Peyer's patch (tissue), 4 donors: ENCODE results near the gene CACNA1H.

ENCODE experiments used
- POLR2A ChIP-seq, 2 donors: fragments of 450-650 bp; IDR thresholded peaks; one replicate each; pipeline ENCODE4 v1.5.1; 2017; ENCODE audit warnings: antibody characterized with exemption in 2 of 2, mild to moderate bottlenecking in 2 of 2, moderate library complexity in 2 of 2
- TF ChIP-seq, protein P1 (sequence below), 6 experiments: fragments of 450-650 bp in 4 of 6; fragments of 200-600 bp in 2 of 6; sonication (generic) in 1 of 6; IDR thresholded peaks; one replicate each; pipeline ENCODE4 v1.5.1; 2017 to 2019; ENCODE audit warnings: antibody characterized with exemption in 6 of 6, mild to moderate bottlenecking in 3 of 6, moderate library complexity in 1 of 6

DNA sequence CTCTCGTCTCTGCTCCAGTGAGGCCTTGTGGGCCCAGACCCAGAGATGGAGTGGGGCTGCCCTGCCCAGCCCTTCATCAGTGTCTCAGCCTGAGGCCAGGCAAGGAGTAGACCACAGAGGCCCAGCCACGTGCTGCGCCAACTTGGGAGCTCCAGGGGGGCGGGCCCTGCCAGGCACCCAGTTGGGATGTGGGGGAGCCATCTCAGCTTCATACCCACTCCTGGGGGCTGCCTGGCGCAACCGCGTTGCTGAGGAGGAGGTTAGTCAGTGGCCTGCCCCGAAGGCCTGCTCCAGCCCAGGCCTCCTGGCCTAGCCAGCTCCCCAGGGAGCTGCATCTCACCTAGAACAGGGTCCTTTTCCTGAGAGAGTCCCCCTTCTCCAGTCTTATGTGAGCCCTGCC is 60.3 kb downstream of the CACNA1H start:
- TF ChIP-seq POLR2A (IDR thresholded peaks at IDR 0.05), result no peak
- TF ChIP-seq, protein P1, sequence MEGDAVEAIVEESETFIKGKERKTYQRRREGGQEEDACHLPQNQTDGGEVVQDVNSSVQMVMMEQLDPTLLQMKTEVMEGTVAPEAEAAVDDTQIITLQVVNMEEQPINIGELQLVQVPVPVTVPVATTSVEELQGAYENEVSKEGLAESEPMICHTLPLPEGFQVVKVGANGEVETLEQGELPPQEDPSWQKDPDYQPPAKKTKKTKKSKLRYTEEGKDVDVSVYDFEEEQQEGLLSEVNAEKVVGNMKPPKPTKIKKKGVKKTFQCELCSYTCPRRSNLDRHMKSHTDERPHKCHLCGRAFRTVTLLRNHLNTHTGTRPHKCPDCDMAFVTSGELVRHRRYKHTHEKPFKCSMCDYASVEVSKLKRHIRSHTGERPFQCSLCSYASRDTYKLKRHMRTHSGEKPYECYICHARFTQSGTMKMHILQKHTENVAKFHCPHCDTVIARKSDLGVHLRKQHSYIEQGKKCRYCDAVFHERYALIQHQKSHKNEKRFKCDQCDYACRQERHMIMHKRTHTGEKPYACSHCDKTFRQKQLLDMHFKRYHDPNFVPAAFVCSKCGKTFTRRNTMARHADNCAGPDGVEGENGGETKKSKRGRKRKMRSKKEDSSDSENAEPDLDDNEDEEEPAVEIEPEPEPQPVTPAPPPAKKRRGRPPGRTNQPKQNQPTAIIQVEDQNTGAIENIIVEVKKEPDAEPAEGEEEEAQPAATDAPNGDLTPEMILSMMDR (IDR thresholded peaks at IDR 0.05), result no peak
